ENCODE data around the gene POU2AF3.

DNA sequence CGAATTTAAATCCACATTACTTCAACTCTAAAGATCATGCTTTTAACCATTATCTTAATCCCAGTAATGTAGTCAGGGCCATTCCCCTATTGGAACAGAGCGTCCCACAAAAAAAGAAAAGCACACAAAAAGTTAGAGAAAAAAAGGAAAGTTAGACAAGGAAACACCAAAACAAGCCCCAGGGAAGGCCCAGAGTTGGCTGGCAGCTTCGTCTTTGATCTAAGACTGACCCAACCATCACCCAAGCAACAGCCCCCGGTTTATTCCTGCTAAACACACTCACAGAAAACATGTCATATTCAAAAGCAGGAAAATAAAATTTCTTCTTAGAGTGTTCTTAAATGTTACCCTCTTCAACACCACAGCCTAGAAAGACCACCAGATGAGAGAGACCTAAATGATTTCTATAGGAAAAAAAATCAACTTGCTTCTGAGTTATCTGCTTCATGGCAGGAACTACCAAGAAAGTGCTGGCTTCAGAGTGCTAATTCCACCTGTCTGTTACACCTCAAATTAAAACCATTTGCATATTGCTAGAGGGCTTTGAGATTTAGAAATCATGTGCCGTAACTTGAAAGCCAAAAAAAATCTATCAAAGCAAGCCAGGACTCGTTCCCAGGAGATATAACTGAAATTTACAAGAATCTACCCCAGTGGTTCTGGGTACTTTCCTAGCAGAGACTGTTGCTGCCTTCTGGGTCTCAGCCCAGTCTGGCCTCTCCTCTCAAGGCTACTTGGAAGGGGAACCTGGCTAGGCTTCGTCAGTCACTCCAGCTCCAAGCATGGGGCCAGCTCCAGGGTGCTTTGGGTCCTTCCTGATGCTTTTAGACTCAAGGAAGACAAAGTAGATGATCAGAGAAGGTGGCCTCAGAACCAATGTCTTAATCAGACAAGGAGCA lies 31.2 kb downstream of the POU2AF3 start:
- TF ChIP-seq, protein P1, sequence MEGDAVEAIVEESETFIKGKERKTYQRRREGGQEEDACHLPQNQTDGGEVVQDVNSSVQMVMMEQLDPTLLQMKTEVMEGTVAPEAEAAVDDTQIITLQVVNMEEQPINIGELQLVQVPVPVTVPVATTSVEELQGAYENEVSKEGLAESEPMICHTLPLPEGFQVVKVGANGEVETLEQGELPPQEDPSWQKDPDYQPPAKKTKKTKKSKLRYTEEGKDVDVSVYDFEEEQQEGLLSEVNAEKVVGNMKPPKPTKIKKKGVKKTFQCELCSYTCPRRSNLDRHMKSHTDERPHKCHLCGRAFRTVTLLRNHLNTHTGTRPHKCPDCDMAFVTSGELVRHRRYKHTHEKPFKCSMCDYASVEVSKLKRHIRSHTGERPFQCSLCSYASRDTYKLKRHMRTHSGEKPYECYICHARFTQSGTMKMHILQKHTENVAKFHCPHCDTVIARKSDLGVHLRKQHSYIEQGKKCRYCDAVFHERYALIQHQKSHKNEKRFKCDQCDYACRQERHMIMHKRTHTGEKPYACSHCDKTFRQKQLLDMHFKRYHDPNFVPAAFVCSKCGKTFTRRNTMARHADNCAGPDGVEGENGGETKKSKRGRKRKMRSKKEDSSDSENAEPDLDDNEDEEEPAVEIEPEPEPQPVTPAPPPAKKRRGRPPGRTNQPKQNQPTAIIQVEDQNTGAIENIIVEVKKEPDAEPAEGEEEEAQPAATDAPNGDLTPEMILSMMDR (IDR thresholded peaks at IDR 0.05) = no peak
- TF ChIP-seq, protein P2, sequence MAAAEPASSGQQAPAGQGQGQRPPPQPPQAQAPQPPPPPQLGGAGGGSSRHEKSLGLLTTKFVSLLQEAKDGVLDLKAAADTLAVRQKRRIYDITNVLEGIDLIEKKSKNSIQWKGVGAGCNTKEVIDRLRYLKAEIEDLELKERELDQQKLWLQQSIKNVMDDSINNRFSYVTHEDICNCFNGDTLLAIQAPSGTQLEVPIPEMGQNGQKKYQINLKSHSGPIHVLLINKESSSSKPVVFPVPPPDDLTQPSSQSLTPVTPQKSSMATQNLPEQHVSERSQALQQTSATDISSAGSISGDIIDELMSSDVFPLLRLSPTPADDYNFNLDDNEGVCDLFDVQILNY (CRISPR knock-in tag; IDR thresholded peaks at IDR 0.05) = no peak
- TF ChIP-seq MXD4 (CRISPR knock-in tag; IDR thresholded peaks at IDR 0.05; ENCODE audit: borderline replicate concordance) (no peak), SP1 (CRISPR knock-in tag; conservative IDR thresholded peaks at IDR 0.05) (no peak), RELA (CRISPR knock-in tag; IDR thresholded peaks at IDR 0.05; ENCODE audit: borderline replicate concordance) (no peak), JUN (CRISPR knock-in tag; IDR thresholded peaks at IDR 0.05) (no peak), NFE2L1 (CRISPR knock-in tag; IDR thresholded peaks at IDR 0.05) (no peak), CREB1 (CRISPR knock-in tag; IDR thresholded peaks at IDR 0.05) (no peak), TP53 (CRISPR knock-in tag; IDR thresholded peaks at IDR 0.05) (no peak)
- TF ChIP-seq, protein P3, sequence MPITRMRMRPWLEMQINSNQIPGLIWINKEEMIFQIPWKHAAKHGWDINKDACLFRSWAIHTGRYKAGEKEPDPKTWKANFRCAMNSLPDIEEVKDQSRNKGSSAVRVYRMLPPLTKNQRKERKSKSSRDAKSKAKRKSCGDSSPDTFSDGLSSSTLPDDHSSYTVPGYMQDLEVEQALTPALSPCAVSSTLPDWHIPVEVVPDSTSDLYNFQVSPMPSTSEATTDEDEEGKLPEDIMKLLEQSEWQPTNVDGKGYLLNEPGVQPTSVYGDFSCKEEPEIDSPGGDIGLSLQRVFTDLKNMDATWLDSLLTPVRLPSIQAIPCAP (CRISPR knock-in tag; IDR thresholded peaks at IDR 0.05) = no peak

All from WTC11 (cell line).